GM12873 (cell line): ENCODE data around the gene PARP1.

Experiments
- CTCF ChIP-seq: IDR thresholded peaks from 2 replicates; pipeline ENCODE4 v1.5.1; 2012; ENCODE audit warnings: low read depth, mild to moderate bottlenecking, moderate library complexity, low read length, control low read depth; ENCODE audit not compliant: insufficient read depth; ENCODE audit errors: missing control alignments

Gene PARP1

GRCh38 chr1:226322986-226323385 is 84.9 kb downstream of the PARP1 start:
- no peak for TF ChIP-seq CTCF

- no peak for TF ChIP-seq CTCF
Measured at GRCh38 chr1:226320930-226321329, 87.0 kb downstream of the PARP1 start.

GRCh38 chr1:226318471-226318870 is 89.4 kb downstream of the PARP1 start:
- TF ChIP-seq CTCF: no peak

GRCh38 chr1:226314055-226314454 is 93.8 kb downstream of the PARP1 start:
- no peak for TF ChIP-seq CTCF

- TF ChIP-seq CTCF: no peak
Measured at GRCh38 chr1:226312065-226312464, 95.8 kb downstream of the PARP1 start.

- TF ChIP-seq CTCF: no peak
Measured at GRCh38 chr1:226311376-226311775, 96.5 kb downstream of the PARP1 start.
